ENCODE data around the gene TRABD2B.

Gene TRABD2B

DNA sequence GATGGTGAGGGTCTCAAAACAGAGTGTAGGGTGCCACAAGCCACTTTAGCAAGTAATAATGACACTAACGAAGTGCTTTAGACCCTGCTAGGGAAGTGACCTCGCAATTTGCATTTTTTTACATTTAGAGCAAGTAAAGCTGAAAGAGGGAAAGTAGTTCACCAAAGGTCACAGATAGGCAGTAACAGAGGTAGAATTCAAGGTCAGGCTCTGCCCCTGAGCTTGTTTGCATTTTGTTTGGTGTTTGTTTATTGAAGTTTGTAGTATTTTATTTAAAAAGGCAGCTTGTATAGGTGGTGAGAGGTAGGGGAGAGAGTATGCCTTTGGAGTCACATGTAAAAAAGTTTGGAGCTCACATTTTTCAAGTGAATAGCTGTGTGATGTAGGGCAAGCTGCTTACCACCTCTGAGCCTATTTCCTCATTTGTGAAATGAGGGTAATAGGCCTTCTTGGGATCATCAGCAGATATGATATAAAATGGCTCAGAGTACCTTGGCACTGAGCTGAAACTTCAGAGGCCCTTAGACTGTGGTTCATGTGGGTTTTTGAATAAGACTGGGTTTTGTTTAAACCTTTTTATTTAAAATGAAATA is 142.5 kb downstream of the TRABD2B start:
- H3K4me3 ChIP-seq (ENCODE audit: low read depth, low read length) = no peak overlapping the region
- no peak for DNase-seq (ENCODE audit: low read depth, low spot score)
- TF ChIP-seq, protein P1, sequence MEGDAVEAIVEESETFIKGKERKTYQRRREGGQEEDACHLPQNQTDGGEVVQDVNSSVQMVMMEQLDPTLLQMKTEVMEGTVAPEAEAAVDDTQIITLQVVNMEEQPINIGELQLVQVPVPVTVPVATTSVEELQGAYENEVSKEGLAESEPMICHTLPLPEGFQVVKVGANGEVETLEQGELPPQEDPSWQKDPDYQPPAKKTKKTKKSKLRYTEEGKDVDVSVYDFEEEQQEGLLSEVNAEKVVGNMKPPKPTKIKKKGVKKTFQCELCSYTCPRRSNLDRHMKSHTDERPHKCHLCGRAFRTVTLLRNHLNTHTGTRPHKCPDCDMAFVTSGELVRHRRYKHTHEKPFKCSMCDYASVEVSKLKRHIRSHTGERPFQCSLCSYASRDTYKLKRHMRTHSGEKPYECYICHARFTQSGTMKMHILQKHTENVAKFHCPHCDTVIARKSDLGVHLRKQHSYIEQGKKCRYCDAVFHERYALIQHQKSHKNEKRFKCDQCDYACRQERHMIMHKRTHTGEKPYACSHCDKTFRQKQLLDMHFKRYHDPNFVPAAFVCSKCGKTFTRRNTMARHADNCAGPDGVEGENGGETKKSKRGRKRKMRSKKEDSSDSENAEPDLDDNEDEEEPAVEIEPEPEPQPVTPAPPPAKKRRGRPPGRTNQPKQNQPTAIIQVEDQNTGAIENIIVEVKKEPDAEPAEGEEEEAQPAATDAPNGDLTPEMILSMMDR (IDR thresholded peaks at IDR 0.05; ENCODE audit: low read depth, low read length) = no peak
- in situ Hi-C loops (cut with HindIII; ENCODE audit: low sequenced_read_pairs) = no loop called here

- in situ Hi-C loops (cut with HindIII; ENCODE audit: low sequenced_read_pairs) = no loop called here
- DNase-seq (ENCODE audit: low read depth, low spot score) = no peak
- no peak overlapping the region for H3K4me3 ChIP-seq (ENCODE audit: low read depth, low read length)
- TF ChIP-seq, protein P1 (IDR thresholded peaks at IDR 0.05; ENCODE audit: low read depth, low read length) = no peak
These were observed 143.3 kb downstream of the TRABD2B start for GRCh38 chr1:47853852-47854251.

GRCh38 chr1:47853059-47853458 is 144.1 kb downstream of the TRABD2B start:
- TF ChIP-seq, protein P1 (IDR thresholded peaks at IDR 0.05; ENCODE audit: low read depth, low read length) = no peak
- H3K4me3 ChIP-seq (ENCODE audit: low read depth, low read length) = no peak overlapping the region
- DNase-seq (ENCODE audit: low read depth, low spot score) = no peak
- in situ Hi-C loops (cut with HindIII; ENCODE audit: low sequenced_read_pairs) = no loop called here

DNA sequence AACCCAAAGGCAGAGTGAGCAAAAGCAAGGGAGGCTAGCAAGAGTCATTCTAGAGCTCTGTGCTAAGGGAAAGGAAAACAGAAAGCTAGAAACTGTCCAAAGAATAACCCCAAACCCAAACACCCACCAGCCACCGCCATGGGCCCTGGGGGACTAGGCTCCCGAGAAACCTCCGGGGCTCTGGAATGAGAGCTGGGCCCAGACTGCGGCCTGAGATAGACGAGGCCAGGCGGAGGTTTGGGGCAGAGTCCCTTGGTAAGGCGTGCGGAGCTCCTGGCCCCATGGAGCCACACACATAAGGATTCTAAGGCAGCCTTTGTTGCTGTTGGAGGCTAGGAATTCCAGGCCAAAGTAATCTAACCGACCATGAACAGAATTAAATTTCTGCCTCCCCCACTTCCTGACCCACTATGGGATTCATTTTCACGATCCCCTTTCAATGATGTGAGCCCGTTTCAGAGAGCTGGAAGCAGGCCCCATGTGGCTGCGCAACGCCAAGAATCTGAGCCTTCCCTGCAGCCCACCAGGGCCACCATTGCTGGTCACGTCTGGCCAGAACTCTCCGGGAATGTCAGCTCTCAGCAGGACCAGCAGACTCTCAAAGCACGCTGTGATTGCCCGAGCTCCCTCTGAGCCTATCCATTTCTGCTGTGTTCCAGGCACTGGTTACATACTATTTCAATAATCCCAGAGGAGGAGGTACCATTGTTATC is 145.0 kb downstream of the TRABD2B start:
- in situ Hi-C loops (cut with HindIII; ENCODE audit: low sequenced_read_pairs) = no loop called here
- TF ChIP-seq, protein P1 (IDR thresholded peaks at IDR 0.05; ENCODE audit: low read depth, low read length) = no peak
- no peak for DNase-seq (ENCODE audit: low read depth, low spot score)
- H3K4me3 ChIP-seq (ENCODE audit: low read depth, low read length) = no peak overlapping the region

DNA sequence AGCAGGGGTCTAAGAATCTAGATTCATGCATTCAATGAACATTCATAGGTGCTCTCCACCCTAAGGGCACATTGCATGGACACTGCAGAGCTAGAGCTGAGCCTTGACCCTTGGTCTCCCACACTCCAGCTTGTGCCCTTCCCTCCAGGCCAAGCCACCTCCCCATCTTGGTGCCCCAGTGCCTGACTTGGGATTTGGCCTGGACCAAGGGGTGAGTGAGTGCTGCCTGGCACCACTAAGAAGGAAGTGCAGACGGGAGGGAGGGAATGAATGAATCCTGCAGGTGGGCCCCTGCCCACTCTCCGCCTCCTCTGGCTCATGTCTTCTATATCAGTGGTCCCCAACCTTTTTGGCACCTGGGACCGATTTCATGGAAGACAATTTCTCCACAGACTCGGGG is 146.7 kb downstream of the TRABD2B start:
- TF ChIP-seq, protein P1 (IDR thresholded peaks at IDR 0.05; ENCODE audit: low read depth, low read length) = no peak
- no peak for DNase-seq (ENCODE audit: low read depth, low spot score)
- no peak overlapping the region for H3K4me3 ChIP-seq (ENCODE audit: low read depth, low read length)
- in situ Hi-C loops (cut with HindIII; ENCODE audit: low sequenced_read_pairs) = no loop called here

- in situ Hi-C loops (cut with HindIII; ENCODE audit: low sequenced_read_pairs) = no loop called here
- DNase-seq (ENCODE audit: low read depth, low spot score) = no peak
- TF ChIP-seq, protein P1 (IDR thresholded peaks at IDR 0.05; ENCODE audit: low read depth, low read length) = no peak
- H3K4me3 ChIP-seq (ENCODE audit: low read depth, low read length) = no peak overlapping the region
These were observed 147.5 kb downstream of the TRABD2B start for GRCh38 chr1:47849591-47850261.

Measured in astrocyte of the spinal cord (primary cell).